DOHH2 (cell line): ENCODE measurements around the gene DCTD.
A peak's percentile ranks its signal among the peaks of the same experiment; 100 is the strongest.

Experiments
- EZH2phosphoT487 ChIP-seq: fragments of 200-600 bp; sonication (generic); IDR thresholded peaks from 2 replicates; pipeline ENCODE4 v1.6.1; 2017; ENCODE audit warnings: borderline replicate concordance, mild to moderate bottlenecking, antibody characterized with exemption, low read length, moderate library complexity, mixed read lengths
- TF ChIP-seq, protein P1 (sequence below): fragments of 200-600 bp; sonication (generic); IDR thresholded peaks from one replicate; pipeline ENCODE4 v1.5.1; 2014; ENCODE audit warnings: antibody characterized with exemption, mild to moderate bottlenecking, low read depth, low read length; ENCODE audit not compliant: poor library complexity, severe bottlenecking

DNA sequence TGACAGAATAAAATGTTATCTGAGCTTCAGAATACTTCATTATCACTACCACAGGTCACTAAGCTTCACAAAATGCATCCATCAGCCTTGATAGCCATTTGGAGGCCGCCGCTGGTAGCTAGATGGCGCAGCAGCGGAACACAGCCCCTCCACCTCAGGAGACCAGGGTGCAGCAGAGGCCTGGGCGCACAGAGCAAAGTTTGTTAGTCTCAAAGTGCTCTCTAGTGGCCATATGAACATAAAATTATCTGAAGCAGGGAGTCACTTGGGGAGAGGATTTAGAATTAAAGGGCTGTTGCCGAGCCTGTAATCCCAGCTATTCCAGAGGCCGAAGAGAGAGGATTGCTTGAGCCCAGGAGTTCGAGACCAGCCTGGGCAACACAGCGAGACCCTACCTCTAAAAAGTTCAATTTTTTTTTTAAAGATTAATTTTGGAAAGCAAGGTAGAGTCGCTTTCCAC, 8.1 kb upstream of the DCTD start:
- TF ChIP-seq, protein P1, sequence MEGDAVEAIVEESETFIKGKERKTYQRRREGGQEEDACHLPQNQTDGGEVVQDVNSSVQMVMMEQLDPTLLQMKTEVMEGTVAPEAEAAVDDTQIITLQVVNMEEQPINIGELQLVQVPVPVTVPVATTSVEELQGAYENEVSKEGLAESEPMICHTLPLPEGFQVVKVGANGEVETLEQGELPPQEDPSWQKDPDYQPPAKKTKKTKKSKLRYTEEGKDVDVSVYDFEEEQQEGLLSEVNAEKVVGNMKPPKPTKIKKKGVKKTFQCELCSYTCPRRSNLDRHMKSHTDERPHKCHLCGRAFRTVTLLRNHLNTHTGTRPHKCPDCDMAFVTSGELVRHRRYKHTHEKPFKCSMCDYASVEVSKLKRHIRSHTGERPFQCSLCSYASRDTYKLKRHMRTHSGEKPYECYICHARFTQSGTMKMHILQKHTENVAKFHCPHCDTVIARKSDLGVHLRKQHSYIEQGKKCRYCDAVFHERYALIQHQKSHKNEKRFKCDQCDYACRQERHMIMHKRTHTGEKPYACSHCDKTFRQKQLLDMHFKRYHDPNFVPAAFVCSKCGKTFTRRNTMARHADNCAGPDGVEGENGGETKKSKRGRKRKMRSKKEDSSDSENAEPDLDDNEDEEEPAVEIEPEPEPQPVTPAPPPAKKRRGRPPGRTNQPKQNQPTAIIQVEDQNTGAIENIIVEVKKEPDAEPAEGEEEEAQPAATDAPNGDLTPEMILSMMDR = peak; percentile 89
- TF ChIP-seq EZH2phosphoT487 = no peak
